Stimulated activated effector memory CD8-positive, alpha-beta T cell treated with anti-CD3 and anti-CD28 coated beads, Interleukin-12 subunit alpha, Interleukin-12 subunit beta, amount 100 ng/mL, for 72 hours (primary cell): ENCODE data around the gene PKIB.

Experiments
- ATAC-seq: fragments of 150-1000 bp; cut with Tn5 transposase; 2 replicates; pipeline ENCODE4 v1.10.0; 2021
- DNase-seq, 2 donors: peaks; one replicate each; pipeline ENCODE4 v3.0.0; 2021 to 2022; ENCODE audit warnings: low spot score in 2 of 2
- H3K27ac Mint-ChIP-seq: one replicate; pipeline ENCODE4 v1.8.0; 2022; ENCODE audit warnings: mild to moderate bottlenecking, mixed read lengths
- H3K36me3 Mint-ChIP-seq: one replicate; pipeline ENCODE4 v1.8.0; 2022; ENCODE audit warnings: mild to moderate bottlenecking, mixed read lengths
- H3K4me1 Mint-ChIP-seq: one replicate; pipeline ENCODE4 v1.8.0; 2022; ENCODE audit warnings: mixed read lengths
- H3K4me3 Mint-ChIP-seq: one replicate; pipeline ENCODE4 v1.8.0; 2022; ENCODE audit warnings: mild to moderate bottlenecking, mixed read lengths
- H3K9me3 Mint-ChIP-seq: one replicate; pipeline ENCODE4 v1.8.0; 2022; ENCODE audit warnings: mixed read lengths

Gene PKIB

DNA sequence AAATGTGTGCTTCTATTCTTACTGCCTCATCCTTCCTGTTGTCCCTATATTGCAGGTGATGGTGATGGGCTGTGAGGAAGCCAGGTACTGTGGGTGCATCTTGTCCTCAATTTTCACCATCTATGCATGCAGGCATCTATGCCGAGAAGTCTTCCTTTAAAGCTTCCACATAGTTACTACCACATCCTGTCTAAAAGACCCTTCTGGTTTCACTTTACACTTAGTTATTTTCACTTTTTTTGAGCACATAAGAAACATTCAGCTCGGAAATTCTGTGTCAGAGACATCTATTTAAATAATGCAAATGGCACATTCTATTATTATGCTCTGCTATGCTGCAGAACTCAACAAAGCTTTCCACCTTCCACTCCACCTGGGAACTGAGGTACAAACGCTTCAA, 141.1 kb downstream of the PKIB start:
- Mint-ChIP-seq H3K36me3 (no peaks in the 10 kb centered on the region), H3K9me3 (peaks cover 12% of the 10 kb centered on the region), H3K4me3 (no peak overlapping the region), H3K27ac (peak overlapping the region; percentile 23), H3K4me1 (peaks cover 6% of the 10 kb centered on the region)
- ATAC-seq (peak; percentile 24), DNase-seq (no peak)

DNA sequence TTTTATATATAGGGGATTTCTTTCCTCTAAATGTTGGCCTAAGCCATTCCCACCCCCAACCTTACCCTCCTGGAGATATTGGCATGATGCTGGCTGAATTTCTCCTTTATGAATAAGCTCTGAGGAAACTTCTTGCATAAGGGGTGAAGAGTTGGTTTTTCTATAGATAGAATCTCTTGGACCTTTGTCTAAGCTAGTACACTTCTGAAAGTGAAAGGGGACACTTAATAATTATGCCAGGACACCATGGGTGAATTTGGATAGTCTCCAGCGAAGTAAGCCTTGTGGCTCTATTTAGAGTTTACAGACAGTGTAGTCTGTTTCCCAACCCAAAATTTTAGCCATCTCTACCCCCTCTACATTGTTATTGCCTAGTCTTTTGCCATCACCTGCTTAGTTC, 142.3 kb downstream of the PKIB start:
- no peak overlapping the region for H3K4me3 Mint-ChIP-seq
- no peaks in the 10 kb centered on the region for H3K36me3 Mint-ChIP-seq
- peaks cover 13% of the 10 kb centered on the region for H3K9me3 Mint-ChIP-seq
- DNase-seq = no peak
- peaks cover 6% of the 10 kb centered on the region for H3K4me1 Mint-ChIP-seq
- no peak overlapping the region for H3K27ac Mint-ChIP-seq
- ATAC-seq = no peak

DNA sequence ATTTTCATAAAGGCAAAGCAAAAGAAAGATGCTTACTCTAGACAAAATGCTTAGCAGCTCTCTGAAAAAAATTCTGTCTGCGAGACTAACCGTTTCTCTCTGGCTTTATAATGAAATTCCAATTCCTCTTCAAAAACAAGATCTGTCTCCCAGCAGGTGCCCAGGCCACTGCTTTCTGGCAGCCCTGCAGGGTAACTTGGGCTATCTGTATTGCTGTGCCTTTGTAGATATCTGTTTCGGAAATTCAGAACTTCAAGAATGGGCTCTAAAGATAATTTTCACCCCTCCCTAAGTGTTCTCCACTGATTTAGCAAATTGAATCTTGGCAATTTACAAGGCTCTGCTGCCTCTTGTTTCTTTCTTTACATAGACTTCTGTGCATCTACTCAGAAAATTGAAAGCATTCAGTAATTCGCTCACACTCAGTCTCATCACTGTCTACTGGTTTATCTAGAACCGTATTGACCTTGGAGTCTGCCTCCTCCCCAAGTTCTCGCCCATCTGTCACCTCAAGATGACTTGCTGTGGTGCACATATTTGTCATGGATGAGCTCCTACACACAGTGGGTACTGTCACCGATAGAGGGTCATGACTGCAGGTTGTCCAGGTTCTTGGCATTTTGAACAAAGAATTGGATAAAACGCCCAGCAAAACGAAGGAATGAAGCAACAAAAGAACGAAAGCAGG, 142.9 kb downstream of the PKIB start:
- Mint-ChIP-seq H3K4me3 (no peak overlapping the region), H3K4me1 (peaks cover 6% of the 10 kb centered on the region), H3K9me3 (peaks cover 9% of the 10 kb centered on the region), H3K36me3 (no peaks in the 10 kb centered on the region), H3K27ac (no peak overlapping the region)
- ATAC-seq = no peak
- DNase-seq = no peak

GRCh38 chr6:122753688-122754056, 143.5 kb downstream of the PKIB start:
- Mint-ChIP-seq H3K27ac (no peak overlapping the region), H3K4me3 (no peak overlapping the region), H3K9me3 (peaks cover 9% of the 10 kb centered on the region), H3K36me3 (no peaks in the 10 kb centered on the region), H3K4me1 (peaks cover 6% of the 10 kb centered on the region)
- ATAC-seq (no peak), DNase-seq (no peak)

GRCh38 chr6:122754191-122754731, 144.1 kb downstream of the PKIB start:
- ATAC-seq = no peak
- no peaks in the 10 kb centered on the region for H3K36me3 Mint-ChIP-seq
- no peak overlapping the region for H3K27ac Mint-ChIP-seq
- DNase-seq = no peak
- no peak overlapping the region for H3K4me3 Mint-ChIP-seq
- peaks cover 6% of the 10 kb centered on the region for H3K4me1 Mint-ChIP-seq
- peaks cover 9% of the 10 kb centered on the region for H3K9me3 Mint-ChIP-seq

DNA sequence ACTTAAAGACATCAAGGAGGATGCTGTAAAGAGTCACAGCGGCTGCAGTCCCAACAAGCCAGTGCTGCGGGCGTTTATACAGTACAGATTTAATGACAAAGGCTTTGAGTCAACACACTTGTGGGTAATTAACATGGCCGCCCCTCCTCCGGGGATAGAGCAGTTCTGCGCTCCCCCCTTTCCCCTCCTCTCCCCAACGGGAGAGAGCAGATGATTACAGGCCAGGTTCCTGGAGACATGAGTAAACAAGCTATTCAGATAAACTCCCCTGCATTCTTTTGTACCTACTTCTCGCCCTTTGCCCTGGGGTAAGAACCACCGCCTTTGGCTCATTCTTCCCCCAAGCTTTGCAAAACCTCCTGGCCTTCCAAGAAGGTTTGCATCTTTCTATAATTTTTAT, 145.7 kb downstream of the PKIB start:
- peaks cover 9% of the 10 kb centered on the region for H3K9me3 Mint-ChIP-seq

DNA sequence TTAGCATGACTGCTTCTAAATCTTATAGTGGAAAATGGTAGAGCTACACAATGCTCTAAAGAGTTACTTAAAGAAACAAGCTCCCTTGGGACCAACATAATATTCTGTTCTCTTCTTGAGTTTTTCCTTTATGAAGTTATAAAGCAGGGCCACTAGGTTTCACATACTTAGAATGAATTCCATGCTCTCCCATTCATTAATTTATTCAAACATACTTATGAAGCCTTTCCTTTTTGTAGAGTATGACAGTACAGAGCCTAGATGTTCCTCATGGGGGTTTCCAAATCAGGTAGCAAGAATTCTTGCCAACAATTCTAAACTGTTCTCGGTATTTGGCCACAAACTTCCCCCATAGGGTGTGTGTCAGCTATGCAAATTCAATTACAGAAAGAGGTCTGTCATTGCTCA, 148.7 kb downstream of the PKIB start:
- Mint-ChIP-seq H3K9me3 (peaks cover 9% of the 10 kb centered on the region), H3K4me1 (no peaks in the 10 kb centered on the region), H3K27ac (no peak overlapping the region), H3K4me3 (no peak overlapping the region), H3K36me3 (no peaks in the 10 kb centered on the region)
- DNase-seq = no peak
- peak; percentile 68 for ATAC-seq

More for the DNA sequence above, 145.7 kb downstream of the PKIB start:
- H3K4me3 Mint-ChIP-seq = no peak overlapping the region
- peaks cover 6% of the 10 kb centered on the region for H3K4me1 Mint-ChIP-seq
- H3K36me3 Mint-ChIP-seq = no peaks in the 10 kb centered on the region
- DNase-seq (no peak), ATAC-seq (no peak)
- no peak overlapping the region for H3K27ac Mint-ChIP-seq

DNA sequence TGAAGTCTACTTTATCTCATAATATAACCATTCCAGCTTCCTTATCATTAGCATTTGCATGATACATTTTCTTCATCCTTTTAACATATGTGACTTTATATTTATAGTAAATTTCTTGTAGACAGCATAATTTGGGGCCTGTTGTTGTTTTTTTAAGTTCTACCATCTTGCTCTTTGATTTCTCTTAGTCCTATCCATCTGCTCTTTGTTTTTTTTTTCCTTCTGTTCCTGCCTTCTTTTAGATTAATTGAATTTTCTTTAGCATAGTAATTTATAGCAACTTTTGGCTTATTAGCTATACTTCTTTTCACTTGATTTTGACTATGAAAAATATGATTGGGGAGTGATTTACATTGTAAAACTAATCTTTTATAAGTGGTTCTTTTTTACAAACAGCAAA, 150.1 kb downstream of the PKIB start:
- H3K36me3 Mint-ChIP-seq = no peaks in the 10 kb centered on the region
- DNase-seq = no peak

GRCh38 chr6:122766256-122766655, 156.1 kb downstream of the PKIB start:
- ATAC-seq (no peak), DNase-seq (no peak)
- Mint-ChIP-seq H3K9me3 (no peaks in the 10 kb centered on the region), H3K27ac (no peak overlapping the region), H3K4me1 (no peaks in the 10 kb centered on the region), H3K4me3 (no peak overlapping the region), H3K36me3 (no peaks in the 10 kb centered on the region)

More for the DNA sequence above, 150.1 kb downstream of the PKIB start:
- H3K4me1 Mint-ChIP-seq = no peaks in the 10 kb centered on the region
- ATAC-seq = no peak
- no peak overlapping the region for H3K4me3 Mint-ChIP-seq
- H3K27ac Mint-ChIP-seq = no peak overlapping the region
- H3K9me3 Mint-ChIP-seq = peaks cover 4% of the 10 kb centered on the region

- Mint-ChIP-seq H3K36me3 (no peaks in the 10 kb centered on the region), H3K4me1 (no peaks in the 10 kb centered on the region), H3K9me3 (peaks cover 3% of the 10 kb centered on the region), H3K27ac (no peak overlapping the region), H3K4me3 (no peak overlapping the region)
- DNase-seq (no peak), ATAC-seq (no peak)
Observed at GRCh38 chr6:122770835-122771601, 160.8 kb downstream of the PKIB start.

GRCh38 chr6:122772724-122773415, 162.7 kb downstream of the PKIB start:
- no peaks in the 10 kb centered on the region for H3K4me1 Mint-ChIP-seq
- no peak for DNase-seq
- peaks cover 7% of the 10 kb centered on the region for H3K9me3 Mint-ChIP-seq
- no peak overlapping the region for H3K27ac Mint-ChIP-seq
- H3K36me3 Mint-ChIP-seq = no peaks in the 10 kb centered on the region
- H3K4me3 Mint-ChIP-seq = no peak overlapping the region
- ATAC-seq = no peak
